Keratinocyte (primary cell): ENCODE results near the gene NTHL1.

Source experiments
- EZH2 ChIP-seq: IDR thresholded peaks from one replicate; pipeline ENCODE4 v1.6.1; 2012; ENCODE audit warnings: inconsistent platforms, mild to moderate bottlenecking, low read length, moderate library complexity
- TF ChIP-seq, protein P1 (sequence below), 3 experiments: IDR thresholded peaks in 1 of 3; conservative IDR thresholded peaks in 1 of 3; optimal IDR thresholded peaks in 1 of 3; 2 replicates in 2 of 3; 3 replicates in 1 of 3; pipeline versions ENCODE3 to v1.5.1; 2011; ENCODE audit warnings: low read length in 3 of 3, mild to moderate bottlenecking in 3 of 3, moderate library complexity in 2 of 3, control low read depth in 1 of 3, inconsistent platforms in 1 of 3; ENCODE audit not compliant: insufficient read depth in 2 of 3; ENCODE audit errors: extremely low read depth in 1 of 3

DNA sequence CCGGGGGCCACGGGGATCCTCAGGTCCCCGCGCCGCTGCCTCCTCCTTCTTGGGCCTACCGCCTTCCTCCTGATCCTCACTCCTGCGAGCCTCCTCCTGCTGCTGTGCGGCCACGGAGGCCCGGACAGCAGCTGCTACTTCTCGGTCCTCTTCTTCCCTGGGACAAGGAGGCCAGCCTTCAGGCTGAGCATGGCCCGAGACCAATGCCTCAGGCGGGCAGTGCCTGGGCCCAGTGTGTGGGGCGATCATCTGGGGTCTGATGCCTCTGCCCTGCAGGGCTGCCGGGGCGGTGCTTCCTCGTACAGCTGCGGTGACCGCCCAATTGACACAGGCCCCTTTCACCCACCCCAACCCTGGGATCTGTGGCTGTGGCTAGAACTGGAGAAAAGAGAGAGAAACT lies 46.6 kb downstream of the NTHL1 start:
- TF ChIP-seq, protein P1, sequence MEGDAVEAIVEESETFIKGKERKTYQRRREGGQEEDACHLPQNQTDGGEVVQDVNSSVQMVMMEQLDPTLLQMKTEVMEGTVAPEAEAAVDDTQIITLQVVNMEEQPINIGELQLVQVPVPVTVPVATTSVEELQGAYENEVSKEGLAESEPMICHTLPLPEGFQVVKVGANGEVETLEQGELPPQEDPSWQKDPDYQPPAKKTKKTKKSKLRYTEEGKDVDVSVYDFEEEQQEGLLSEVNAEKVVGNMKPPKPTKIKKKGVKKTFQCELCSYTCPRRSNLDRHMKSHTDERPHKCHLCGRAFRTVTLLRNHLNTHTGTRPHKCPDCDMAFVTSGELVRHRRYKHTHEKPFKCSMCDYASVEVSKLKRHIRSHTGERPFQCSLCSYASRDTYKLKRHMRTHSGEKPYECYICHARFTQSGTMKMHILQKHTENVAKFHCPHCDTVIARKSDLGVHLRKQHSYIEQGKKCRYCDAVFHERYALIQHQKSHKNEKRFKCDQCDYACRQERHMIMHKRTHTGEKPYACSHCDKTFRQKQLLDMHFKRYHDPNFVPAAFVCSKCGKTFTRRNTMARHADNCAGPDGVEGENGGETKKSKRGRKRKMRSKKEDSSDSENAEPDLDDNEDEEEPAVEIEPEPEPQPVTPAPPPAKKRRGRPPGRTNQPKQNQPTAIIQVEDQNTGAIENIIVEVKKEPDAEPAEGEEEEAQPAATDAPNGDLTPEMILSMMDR (optimal IDR thresholded peaks at IDR 0.05 in 1 of 3, IDR thresholded peaks at IDR 0.05 in 1 of 3, conservative IDR thresholded peaks at IDR 0.05 in 1 of 3; ENCODE audit: extremely low read depth in 1 of 3, insufficient read depth in 2 of 3, low read length in 3 of 3): no peak
- no peak for TF ChIP-seq EZH2
